Measurements from ENCODE around the gene GPHA2.
A peak's percentile ranks its signal among the peaks of the same experiment; 100 is the strongest.

- peak; percentile 8 for TF ChIP-seq CTCF (conservative IDR thresholded peaks at IDR 0.05 in 1 of 2, IDR thresholded peaks at IDR 0.05 in 1 of 2; ENCODE audit: low read depth in 1 of 2, low read length in 2 of 2)
- no peak for TF ChIP-seq EZH2 (IDR thresholded peaks at IDR 0.05; ENCODE audit: low read length, missing control alignments)
These were observed at the start of gene GPHA2 for GRCh38 chr11:64935359-64936081.
